AML-193 (cell line): Measurements from ENCODE around the gene SLITRK2.
A peak's percentile ranks its signal among the peaks of the same experiment; 100 is the strongest.

Experiments used
- DNase-seq, 2 experiments: peaks; one replicate each; lab custom pipeline; 2025; lab: John Stamatoyannopoulos, UW

SLITRK2 gene, protein sequence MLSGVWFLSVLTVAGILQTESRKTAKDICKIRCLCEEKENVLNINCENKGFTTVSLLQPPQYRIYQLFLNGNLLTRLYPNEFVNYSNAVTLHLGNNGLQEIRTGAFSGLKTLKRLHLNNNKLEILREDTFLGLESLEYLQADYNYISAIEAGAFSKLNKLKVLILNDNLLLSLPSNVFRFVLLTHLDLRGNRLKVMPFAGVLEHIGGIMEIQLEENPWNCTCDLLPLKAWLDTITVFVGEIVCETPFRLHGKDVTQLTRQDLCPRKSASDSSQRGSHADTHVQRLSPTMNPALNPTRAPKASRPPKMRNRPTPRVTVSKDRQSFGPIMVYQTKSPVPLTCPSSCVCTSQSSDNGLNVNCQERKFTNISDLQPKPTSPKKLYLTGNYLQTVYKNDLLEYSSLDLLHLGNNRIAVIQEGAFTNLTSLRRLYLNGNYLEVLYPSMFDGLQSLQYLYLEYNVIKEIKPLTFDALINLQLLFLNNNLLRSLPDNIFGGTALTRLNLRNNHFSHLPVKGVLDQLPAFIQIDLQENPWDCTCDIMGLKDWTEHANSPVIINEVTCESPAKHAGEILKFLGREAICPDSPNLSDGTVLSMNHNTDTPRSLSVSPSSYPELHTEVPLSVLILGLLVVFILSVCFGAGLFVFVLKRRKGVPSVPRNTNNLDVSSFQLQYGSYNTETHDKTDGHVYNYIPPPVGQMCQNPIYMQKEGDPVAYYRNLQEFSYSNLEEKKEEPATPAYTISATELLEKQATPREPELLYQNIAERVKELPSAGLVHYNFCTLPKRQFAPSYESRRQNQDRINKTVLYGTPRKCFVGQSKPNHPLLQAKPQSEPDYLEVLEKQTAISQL

DNA sequence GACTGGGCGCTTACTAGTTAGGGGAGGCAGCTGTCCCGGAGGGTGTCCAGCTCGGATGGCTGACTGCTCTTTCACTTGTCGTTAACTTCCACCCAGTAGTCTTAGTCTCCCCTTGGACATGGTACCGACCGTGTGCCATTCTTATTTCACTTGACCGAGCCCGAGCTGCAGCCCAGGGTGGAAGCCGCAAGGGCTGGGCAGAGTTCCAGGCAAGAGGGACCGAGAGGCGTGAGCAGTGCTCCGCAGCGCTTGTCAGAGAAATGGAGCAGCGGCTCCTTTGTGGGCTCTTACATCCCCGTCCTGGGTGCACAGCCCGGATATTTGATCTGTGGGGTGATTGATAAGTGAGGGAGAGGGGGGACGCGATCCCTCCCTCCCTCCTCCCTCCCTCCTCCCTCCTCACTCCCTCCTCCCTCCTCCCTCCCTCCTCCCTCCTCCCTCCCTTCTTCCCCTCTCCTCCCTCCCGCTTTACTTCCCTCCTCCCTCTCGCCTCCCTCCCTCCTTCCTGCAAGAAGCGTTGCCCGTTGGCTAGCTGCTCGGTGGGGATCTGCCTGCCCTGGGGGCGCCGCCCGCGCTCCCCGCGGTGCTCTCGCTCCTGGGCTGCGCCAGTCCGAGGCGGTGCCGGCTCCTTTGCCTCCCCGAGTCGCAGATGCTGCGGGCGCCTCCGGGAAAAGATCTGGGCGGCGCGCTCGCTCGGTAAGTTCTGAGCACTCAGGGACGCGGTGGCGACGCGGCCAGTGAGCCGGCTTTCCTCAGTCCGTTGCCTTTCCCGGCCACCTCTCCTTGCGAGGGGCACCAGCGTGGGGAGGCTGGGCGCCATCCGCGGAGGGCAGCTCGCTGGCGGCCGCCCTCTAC, at the start of gene SLITRK2:
Gene SLITRK2 (plus strand): TSS at position 499 of the 855 bp plus-strand sequence. CDS start 4,597 bp downstream, outside the sequence.
- DNase-seq: no peak

DNA sequence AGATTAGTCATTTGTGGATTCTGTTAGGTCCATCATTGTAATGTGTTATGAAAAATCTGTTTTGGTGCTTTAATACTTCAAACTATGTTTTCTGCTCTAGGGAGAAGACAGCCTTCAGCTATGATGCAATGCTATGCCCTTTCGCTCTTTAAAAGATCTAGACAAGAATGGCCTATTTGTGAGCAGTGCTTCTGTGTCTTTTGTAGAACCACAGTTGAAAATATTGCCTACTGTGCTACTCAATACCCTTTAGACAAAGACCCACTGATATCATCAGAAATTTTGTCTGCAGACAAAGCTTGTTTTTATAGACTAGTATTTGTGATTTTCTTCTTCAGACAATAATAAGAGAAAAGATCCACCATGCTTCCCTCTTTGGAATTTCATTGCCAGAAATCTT, 44.6 kb upstream of the SLITRK2 start:
- DNase-seq: no peak

- no peak for DNase-seq
Measured at GRCh38 chrX:145792281-145792680, 25.3 kb upstream of the SLITRK2 start.

- DNase-seq: no peak
Measured at GRCh38 chrX:145803508-145803907, 14.1 kb upstream of the SLITRK2 start.

DNA sequence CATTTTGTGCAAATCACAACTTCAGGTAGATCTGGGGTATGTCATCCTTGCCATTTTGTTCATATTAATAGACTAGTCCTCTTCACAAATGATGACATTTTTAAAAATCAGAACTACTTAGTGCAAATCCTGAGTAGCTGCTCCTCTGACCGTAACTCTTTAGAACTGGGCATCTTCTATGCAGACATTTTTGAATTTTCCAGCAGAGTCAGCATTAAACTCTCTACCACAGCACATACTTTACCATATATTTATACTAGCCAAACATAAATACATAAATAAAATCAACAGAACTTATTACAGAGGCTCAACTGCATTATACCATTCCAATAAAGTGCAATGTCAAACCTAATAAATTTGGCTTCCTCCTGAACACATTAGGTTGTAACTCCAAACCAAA, 4.5 kb upstream of the SLITRK2 start:
- DNase-seq: no peak

- no peak for DNase-seq
Measured at GRCh38 chrX:145816601-145817315, 871 bp upstream of the SLITRK2 start.

DNA sequence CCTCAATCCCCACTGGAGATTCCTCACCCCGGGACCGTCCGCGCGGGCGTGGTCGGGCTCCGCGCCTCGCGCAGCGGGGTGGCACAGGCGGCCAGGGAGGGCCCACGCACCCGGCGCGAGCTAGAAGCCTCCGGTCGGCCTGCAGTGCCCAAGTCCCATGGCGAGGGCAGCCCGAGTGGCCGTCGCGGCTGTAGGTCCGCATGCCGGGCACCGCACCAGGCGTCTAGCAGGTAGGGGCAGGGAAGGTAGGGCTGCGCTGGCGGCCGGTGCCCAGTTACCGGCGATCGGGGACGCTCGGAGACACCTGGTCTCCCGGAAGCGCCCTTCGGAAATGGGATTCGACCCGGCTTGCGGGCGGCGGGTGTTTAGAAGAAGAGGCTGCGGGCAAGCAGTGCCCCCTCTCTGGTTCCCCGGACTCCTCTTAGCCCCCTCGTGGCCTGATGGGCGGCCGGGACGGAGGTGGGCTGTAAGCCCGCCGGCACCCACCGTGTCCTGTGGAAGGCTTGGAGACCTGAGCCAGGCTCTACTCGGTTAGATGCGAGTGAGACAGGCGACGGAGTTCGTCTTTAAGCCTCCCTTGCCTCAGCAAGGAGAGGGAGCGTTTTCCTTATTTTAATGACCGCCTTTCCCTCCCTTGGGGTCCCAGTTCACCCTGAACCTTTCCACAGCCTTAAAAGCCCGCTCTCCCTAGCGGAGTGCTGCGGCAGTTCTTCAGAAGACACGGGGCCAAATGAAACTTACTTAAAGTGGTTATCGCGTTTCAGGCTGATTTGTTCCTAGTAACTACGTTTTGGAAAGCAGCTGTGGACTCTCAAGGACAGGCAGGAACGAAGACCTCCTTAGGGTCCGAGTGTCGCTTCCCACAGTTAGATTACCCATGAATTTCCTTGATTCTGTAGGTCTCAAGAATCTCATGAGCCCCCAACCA, 821 bp downstream of the SLITRK2 start:
- DNase-seq: no peak

- no peak for DNase-seq
Measured at GRCh38 chrX:145820825-145821224, 3.2 kb downstream of the SLITRK2 start.

DNA sequence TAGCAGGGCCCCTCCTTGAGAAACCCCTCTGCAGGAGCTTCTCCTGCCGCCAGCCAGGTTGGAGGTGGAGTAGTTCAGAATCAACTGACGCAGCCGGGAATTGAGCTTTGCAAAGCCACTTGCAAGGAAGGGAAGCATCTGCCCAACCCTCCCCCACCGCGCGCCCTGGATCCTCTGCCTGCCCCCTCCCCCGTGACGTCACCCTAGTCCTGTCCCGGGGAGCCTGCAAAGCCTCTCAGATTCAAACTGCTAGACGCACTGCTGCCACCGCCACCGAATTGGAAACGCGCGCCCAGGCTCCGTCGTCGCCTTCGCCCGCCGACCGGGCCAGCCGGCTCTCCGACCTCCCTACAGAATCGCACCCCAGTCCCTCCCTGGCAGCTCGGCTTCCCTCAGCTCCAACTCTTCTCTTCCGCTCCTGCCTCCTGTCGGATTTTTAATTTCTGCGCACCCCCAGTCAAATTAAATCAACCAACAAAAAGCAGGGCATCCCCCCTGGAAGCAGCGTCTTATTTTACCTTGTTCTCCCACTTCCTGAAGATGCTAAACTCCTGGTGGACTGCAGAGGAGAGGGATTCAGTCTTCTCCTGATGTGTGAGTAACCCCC, 3.8 kb downstream of the SLITRK2 start:
- no peak for DNase-seq

GRCh38 chrX:145821898-145822571, 4.4 kb downstream of the SLITRK2 start:
- DNase-seq: no peak

DNA sequence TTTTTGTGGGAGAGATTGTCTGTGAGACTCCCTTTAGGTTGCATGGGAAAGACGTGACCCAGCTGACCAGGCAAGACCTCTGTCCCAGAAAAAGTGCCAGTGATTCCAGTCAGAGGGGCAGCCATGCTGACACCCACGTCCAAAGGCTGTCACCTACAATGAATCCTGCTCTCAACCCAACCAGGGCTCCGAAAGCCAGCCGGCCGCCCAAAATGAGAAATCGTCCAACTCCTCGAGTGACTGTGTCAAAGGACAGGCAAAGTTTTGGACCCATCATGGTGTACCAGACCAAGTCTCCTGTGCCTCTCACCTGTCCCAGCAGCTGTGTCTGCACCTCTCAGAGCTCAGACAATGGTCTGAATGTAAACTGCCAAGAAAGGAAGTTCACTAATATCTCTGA, 5.5 kb downstream of the SLITRK2 start:
- no peak for DNase-seq

DNA sequence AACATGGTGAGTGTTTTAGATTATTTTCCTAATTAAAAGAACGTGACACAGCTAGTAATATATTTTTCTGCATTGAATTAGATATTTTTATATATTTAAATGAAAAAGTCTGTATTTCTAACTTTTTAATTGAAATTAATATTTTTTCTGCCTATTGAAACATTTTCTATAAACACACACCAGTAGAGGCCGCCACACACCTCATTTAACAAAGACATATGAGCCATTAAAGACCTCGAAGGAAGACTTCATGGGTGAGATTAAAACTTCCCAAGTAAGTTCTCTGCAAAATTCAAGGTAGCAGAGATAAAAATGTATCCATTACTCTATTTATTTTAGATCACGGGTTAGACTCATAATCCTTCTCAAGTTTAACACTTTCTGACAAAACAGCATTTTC, 8.3 kb downstream of the SLITRK2 start:
- peak; percentile 6 for DNase-seq

DNA sequence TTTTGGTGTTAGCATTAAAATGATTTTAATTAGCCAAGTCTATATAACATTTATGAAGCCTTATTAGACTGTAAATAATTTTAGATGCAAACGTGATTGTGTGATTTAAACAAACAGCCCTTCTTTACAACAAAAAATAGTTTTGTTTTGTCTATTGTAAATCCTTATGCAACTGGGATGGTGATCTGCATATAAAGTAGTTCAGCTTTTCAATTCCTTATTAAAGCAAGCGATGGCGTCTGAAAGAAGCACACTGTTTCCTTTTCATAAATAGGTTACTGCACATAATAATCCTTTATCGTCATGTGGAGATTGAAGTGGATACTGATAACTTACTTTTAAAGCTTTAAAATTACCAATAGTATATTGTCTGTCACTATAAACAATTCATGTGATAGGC, 8.8 kb downstream of the SLITRK2 start:
- DNase-seq: no peak

DNA sequence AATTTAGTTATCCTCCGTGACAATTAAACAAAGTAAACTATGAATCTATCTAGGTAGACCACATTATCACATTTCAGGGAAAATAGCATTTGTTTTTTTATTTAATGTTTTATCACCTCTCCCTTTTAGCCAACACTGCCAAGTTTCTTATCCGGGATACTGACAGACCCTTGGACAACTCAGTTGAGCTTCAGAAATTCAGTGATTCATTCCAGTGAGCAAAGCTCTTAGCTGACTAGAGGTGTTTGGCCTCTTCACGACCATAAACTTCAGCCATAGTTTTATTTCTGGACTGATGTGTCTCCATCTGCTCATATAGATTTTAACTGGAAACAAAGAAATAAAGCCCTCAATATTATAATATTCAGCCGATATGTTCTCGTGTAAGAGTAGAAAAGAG, 15.2 kb downstream of the SLITRK2 start:
- no peak for DNase-seq

DNA sequence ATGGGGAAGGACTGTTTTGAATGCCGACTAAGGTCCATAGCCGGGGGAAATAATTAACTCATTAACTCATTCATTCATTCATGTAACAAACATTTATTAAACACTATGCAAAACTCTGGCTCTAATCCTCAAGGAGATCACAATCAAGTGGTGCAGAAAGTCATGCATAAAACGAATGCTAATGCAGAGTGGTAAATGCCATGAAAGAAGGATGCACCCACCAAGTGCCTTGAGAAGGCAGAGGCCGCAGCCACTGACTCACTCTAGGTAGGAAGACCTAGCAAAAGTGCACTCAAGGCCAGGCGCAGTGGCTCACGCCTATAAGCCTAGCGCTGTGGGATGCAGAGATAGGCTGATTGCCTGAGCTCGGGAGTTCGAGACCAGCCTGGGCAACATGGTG, 22.9 kb downstream of the SLITRK2 start:
- no peak for DNase-seq

GRCh38 chrX:145843146-145843904, 25.7 kb downstream of the SLITRK2 start:
- no peak for DNase-seq

DNA sequence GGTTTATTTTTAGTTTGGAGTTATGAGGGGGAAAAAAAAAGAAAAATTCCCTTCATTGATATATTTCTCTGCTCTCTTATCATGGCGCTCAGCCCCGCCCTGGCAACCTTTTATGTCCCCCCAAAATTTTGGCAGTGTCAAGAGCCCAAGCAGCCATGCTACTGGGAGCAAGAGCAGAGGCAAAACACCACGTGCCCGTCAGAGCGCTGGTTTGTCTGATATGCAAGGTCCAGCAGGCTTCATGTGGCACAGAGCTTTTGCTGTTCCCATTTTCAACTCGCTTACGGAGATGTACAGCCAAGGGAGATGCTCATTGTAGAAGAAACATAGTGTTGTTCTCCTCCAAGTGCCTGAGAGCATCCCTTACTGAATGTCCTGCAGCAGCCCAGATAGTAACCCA, 27.3 kb downstream of the SLITRK2 start:
- DNase-seq: no peak

DNA sequence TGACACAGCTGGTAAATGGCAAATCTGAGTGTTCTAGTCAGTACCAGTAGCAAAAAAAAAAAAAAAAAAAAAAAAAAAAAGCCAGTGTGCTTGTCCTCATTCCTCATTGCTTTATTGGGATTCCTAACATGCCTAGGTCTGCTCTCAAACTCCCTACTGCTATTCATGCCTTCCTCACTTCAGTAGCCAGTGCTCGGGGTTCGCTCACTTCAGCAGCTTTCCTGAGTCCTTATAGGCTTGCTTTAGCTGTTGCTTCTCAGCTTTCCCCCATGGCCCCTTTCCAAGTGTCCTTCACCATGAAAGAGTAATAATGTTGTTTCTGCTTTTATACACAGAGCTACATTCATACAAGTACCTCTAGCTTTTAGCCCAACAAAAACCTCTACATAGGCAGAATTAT, 30.8 kb downstream of the SLITRK2 start:
- DNase-seq: no peak

DNA sequence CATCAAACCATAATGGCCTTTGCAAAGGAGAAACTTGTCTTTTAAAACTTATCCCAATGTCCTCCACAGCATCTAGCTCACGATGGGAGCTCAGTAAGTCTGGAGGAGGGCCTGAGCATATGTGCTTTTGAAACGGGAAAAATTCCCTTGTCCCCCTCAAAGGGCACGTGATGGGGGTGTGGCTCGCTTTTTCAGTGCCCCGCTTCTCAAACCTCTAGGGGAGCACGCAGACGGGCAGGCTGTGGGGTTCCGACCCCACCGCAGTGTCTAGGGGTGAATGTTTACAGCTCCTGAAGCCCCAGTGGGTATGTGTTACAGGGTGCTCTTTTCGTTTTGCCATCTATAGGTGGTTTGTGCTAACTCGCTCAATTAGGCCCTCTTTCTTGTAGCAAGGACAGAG, 31.2 kb downstream of the SLITRK2 start:
- DNase-seq: no peak
